CD4-positive, alpha-beta T cell treated with Interleukin-17A for 1 hour (primary cell): ENCODE results near the gene HSD3B2.

ENCODE experiments used
- DNase-seq: peaks from one replicate; pipeline ENCODE4 v3.0.0-alpha.2; 2020

The HSD3B2 gene

DNA sequence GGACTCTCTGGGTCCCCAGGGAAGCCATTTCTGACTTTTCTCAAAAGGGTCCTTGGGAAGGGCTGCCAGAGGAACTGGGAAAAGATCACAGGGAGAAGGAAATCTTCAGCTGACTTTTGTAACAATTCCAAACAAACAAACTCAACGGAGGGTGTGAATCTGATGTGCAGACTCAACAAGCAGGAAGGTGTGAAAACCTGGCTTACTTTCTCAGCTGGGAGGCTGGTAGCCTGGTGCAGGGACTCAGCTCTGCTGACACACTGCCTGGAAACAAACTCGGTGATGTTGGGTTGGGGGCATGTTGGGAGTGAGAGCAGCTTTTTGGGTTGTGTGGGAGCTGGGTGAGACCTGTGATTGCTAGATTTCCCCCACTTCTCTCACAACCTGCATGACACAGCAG is 10.2 kb upstream of the HSD3B2 start:
- no peak for DNase-seq

DNA sequence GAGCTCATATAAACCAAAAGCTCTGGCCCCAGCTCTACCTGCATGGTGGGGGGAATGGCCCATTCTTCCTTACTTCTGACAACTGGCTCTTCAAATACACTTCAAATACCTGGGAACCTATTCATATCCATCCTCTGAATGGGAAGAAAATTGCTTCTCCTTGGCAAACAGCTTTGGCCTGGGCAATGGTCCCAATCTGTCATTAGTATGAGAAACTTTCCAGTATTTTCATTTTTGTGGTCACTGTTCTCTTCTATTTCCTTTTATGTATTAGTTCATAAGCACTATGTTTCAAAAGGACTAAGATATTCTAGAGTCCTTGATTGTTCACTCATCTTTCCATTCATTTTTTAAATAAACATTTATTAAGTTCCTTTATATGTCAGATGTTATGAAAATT is 5.2 kb upstream of the HSD3B2 start:
- DNase-seq = no peak

DNA sequence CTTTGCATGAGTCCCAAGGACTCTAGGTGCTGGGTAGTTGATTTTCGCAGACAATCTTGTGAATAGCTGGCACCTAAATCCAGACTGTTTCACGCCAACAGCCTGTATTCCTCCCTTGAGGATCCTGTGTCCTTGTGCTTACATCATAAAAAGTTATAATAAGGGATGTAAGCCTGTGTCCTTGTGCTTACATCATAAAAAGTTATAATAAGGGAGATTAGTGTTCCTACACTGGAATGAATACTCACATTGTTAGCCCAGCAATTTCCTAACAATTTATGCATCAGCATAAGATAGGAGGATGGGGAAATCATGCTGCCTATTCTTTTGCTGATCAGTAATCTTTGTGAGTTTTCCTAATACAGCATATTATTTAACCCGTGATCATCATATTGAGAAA is 4.0 kb upstream of the HSD3B2 start:
- DNase-seq = no peak

DNA sequence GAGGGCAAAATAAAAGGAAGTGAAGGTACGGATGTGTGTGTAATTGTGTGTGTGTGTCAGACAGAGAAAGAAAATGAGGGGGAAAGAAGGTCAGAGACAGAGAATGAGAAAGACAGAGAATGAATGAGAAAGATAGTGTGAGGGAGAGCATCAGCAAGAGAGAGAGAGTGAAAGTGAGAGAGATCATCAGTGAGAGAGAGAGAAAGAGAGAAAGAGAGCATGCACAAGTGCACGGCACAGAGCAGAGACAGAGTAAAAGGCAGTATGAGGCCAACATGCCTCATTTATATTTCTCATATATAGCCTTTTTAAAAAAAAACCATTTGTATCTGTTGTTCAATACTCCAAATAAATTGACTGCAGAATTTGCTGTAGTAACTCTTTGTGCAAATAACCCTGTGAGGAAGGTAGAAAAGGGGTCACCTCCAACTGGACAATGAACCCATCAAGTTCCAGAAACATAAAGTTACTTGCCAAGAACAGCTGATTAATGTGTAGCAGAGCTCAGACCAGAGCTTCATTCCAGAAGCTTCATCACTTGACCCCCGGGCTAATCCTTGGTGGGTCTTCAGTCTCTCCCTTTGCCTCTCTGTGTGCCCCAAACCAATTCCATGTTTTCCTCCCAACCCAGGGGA is 1.2 kb downstream of the HSD3B2 start:
- DNase-seq = no peak

DNA sequence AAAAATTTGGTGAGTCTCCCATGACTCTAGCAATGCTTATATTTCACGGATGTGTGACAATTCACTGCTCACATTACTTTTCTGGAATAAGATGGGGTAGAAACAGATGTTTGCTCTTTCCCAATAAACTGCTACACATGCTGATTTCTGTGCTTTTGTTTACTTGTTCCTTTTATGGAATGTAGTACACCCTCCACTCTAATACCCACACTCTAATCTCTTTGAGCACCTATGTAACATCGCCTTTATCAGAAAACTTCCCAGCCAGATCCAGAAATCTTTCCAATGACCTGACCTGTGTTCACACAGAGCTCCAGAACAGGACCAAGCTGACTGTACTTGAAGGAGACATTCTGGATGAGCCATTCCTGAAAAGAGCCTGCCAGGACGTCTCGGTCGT is 4.2 kb downstream of the HSD3B2 start:
- no peak for DNase-seq

DNA sequence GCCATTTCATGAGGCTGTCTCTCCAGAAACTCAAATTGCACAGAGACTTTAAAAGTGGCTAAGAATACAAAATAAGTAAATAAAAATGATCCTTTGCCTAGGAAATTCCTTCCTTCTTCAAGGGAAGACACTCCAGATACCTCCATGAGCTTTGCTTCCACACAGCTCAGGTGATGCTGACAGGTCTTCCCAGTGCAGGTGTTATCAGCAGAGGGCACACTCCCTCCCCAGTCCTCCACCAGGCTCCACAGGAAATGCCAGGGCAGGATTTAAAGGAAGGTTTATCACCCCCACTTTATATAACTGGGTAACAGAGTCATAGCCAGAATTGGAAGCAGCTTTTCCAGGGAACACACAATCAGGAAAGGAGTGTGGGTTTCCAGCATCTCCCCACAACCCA is 5.7 kb downstream of the HSD3B2 start:
- no peak for DNase-seq

DNA sequence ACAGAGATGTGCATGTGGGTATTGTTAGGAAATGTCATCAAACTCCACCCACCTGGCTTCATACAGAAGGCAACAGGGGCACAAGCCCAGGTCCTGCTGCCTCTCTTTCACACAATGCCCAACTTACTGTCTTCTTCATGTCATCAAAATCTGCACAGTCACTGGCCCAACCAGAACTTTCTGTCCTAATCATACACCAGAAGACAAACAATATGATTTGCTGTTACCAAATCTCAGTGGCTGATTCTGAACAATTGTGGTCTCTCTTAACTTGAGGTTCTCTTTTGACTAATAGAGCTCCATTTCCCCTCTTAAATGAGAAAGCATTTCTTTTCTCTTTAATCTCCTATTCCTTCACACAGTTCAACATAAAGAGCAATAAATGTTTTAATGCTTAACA is 7.7 kb downstream of the HSD3B2 start:
- no peak for DNase-seq

DNA sequence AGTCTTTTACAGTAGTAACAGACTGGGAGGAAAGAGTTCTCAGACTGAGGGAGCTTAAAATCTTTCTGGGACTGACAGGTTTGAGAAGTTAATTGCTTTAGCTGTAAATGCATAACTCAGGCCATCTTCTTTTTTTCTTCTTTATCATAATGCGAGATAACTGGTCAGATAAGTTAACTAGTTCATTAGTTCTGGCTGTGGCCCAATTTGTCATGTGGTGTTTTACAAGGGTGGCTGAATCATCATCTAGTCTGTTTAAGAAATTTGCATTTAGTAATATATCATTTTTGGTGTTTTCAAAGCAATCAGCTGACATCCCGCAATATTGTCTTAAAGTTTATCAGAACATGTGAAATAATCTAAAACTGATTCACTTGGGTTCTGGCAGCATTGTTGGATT is 14.0 kb downstream of the HSD3B2 start:
- DNase-seq = no peak

DNA sequence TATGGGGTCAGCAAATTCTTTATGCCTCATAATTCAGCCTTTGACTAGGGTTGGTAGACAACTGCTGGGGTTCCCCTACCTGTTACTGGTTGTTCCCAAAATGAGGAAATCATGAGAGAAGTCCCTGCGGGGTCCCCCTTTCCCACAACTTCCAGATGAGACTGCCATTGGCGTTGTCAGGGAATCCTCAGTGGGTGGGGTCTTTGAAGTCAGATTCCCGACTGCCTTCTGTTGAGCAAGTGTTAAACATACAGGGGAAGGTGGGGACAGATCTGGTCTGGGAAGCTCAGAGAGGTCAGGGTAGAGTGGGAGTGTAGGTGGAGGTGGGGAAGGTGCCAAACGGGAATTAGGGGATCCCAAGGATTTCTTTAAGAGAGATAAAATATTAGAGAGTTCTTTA is 14.7 kb downstream of the HSD3B2 start:
- no peak for DNase-seq

DNA sequence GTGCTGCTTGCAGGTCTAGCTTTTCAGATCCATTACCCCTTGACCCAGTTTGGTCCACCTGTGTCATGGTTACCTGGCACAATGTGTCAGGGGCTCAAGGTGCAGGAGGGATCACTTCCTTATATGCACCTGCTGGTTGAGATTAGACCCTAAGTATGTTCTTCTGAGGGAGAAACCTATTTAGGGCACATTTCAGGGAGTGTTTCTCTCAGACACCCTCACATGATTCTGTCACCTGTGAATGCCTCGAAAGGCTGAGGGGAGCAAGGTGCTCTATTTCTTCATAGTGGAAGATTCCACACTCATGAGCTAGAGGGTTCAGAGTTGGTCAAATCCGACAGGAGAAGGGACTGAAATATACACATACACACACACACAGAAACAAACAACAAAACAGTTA is 15.5 kb downstream of the HSD3B2 start:
- no peak for DNase-seq

DNA sequence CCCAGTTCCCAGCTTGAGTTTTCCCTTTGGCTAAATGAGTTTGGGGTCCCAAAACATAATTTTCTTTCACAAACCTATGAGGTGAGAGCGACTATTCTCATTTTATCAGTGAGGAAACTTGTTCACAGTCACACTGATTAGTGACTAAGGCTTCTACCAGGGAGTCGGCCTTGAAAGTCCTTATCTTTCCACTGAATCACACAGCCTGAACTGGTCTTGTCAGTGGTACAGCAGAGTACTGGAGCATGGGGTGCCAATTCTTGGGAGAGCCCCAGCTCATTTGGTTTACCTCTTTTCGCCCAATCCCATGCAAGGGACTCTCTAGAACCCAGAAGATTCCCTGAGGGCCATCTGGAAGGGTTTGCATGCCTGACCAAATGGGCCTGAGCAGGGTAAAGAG is 16.9 kb downstream of the HSD3B2 start:
- no peak for DNase-seq

DNA sequence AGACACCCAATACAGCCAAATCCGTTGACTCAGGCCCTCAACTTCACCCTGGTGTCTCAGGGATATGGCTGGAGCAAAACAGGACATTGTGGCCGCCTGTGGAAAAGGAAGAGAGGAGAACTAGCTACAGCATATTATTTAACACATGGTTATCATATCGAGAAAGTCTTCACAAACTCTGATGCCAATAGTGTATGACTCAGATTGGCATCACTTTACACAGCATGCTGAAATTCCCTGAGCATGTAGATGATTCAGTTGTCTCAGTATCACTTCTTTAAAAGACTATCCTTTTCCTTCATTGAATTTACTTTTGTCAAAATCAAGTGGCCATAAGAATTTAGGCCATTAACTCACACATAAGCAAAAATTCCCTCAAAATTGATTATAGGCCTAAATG is 20.1 kb downstream of the HSD3B2 start:
- no peak for DNase-seq

DNA sequence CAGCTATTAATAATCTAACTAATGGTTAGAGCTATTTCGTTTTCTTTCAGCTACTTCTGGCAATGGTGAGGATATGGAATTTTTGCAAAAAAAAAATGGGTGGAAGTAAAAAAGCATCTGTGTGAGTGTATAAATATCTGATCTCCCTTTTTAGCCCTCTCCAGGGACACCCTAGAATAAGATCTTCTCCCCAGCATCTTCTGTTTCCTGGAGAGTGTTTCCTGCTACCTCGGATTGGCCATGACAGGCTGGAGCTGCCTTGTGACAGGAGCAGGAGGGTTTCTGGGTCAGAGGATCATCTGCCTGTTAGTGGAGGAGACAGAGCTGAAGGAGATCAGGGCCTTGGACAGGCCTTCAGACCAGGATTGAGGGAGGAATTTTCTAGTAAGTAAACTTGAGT is 23.8 kb downstream of the HSD3B2 start:
- no peak for DNase-seq

DNA sequence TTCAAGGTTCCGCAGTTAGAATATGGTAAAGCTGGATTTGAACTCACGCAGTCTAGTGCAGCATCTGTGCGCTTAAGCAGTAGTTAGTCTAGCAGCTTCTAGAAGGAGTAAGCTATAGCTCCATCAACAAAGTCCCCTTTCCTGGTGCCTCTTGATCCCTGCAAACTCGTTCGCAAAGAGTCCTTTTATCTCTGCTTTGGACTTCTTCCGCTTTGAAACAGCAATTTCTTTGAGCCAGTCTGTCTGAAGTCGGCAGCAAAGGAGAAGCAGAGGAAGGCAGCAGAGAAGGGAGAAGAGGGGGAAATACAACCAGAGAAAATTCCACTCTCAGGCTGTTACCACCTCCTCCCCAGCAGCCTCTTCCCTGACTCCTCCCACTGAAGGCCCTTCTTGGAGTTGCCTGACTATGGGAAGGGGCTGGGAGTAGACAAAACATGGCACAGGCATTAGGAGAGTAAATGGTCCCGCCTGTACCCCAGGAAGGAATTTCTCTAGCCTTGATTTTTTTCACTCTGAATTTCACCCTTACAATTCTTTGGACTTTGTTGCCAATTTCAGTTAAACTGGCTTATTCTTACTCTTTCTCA is 25.9 kb downstream of the HSD3B2 start:
- DNase-seq = no peak

DNA sequence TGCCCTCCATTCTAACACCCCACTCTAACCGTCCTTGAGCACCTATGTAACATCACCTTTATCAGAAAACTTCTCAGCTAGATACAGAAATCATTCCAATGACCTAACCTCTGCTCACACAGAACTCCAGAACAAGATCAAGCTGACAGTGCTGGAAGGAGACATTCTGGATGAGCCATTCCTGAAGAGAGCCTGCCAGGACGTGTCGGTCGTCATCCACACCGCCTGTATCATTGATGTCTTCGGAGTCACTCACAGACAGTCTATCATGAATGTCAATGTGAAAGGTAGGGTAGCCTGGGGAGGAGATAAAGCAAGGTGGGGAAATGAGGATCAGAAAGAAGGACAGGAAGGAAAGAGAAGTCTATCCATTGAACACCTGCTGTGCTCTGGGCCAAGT is 27.8 kb downstream of the HSD3B2 start:
- no peak for DNase-seq

DNA sequence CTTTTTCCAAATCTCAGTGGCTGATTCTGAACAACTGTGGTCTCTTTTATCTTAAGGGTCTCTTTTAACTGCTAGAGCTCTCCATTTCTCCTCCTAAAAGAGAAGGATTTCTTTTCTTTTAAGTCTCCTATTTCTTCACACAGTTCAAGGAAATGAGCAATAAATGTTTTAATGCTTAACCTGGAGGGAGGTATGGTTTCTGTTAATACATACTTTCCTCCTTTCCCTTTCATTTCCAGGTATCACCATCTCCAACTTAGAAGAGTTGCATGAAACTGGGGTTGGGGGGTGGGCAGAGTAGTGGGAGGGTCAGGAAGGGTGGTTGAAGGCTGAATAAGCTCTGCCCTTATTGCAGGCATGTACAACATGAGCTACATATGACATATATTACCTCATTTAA is 31.4 kb downstream of the HSD3B2 start:
- no peak for DNase-seq

DNA sequence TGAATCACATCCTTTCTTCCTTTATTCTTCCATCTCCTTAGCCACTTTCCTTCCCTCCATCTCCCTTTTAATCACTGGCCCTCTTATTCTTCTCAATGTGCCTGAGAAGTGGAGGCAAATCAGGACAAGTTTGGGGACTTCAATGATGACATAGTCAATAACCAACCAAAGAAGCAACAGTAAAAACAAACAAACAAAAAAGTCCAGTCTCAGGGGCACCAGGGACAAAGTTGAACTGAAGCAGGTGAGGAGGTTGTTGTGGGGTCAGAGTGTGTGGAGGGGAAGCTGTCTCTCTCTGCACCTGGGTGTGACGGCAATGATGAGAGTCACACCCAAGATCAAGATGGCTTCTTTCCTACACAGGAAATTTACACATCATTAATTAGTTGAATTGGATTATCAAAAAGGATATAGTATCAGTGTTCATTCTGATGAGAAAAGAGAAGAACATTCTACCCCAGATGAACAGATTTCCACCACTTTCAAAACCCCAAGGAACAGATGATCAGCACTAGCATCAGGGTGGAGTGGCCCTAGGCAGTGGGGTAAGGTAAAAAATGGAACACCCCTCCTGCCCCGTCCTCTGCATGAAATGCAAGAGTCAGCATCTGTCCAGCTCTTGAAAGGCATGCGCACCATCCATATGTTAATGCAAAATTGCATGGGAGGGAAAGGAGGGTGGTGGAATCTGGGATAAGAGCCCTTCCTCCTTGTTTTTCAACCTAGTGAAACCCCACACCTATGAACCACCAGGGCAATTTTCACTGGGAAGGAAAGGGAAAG is 32.6 kb downstream of the HSD3B2 start:
- no peak for DNase-seq

DNA sequence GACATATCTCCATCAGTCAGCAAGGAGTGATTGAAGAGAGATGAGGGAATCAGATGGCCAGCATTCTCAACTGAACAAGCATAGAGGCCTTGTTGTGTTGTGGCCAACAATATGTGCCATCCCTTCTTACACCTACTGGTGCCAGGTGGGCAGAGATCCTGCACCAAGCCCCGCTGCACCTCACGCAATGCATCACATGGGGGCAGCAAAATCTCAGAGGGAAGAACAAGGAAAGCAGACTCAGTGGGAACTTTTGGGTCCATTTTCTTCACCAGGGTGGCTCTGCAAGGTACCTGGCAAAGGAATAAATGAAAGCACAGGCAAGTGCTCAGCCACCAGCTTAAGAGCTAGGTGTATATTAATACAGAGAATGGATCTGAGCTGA is 33.2 kb downstream of the HSD3B2 start:
- no peak for DNase-seq

DNA sequence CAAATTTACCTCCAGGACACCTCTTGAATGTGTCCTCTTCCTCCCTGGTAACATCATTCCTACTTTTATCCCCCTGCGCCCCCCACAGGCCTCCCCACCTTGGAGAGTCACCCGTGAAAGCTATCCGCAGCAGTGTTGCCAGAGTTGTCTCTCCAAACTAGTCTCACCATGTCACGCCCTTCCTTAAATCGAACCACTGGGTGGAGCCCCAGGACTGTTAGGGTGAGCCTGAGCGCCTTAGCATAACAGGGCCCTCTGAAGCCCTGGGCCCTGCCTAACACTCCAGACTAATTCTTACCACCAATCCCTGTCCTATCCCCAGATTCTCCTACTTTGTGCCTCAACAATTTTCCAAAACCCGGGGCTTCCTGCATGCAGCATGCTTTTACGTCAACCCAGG is 35.0 kb downstream of the HSD3B2 start:
- no peak for DNase-seq

DNA sequence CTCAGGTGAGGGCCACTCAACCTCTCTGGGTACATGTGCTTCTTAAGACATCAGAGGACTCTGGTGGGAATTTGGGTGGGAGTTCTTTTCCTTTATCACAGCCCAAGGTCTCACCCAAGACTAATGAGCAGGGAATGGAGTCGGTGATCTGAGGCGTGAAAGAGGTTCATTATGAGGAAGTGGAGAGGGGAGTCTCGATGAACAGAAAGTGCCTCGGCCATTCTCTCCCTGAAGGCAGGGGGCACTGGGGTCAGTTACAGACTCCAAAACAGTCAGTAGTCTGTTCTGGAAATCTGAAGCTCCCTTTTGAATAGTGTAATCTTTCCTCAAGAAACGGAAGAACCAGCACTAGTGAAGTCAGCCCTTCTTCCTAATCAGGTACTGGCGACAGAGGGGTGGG is 36.2 kb downstream of the HSD3B2 start:
- DNase-seq = no peak

DNA sequence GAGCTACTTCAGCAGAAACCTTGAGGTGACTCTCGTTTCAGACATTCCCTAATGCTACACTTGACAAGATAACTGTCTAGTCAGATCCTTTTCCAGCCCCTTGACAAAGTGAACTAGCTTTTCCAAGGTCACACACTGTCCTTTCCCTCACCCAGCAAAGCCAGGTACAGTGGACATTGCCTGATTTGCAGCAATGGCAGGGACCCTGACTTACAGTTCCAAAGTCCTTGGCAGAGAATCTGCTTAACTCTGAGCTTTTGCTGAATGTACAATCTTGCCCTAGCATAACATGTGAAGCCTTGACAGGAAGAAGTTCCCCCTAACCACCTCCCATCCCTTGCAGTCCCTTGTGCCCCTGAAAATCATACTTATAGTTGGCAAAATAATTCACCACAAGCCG is 37.1 kb downstream of the HSD3B2 start:
- no peak for DNase-seq

DNA sequence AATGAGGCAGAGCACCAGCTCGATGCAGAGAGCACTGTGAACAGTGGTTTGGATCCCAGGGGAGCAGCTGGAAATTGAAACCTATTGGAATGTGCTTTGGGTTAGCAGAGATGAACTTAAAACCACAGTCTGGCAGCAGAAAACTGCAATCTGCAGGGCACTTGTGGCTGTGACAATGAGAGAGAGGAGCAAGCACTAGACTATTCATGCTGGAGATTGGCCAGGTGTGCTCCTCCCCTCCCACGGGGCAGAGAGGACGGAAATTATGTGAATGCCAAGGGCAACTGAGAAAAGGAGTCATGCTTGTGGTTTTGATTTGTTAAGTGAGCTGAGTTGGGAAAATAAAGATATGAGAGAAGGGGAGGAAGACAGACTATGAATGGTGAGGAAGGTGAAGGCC is 38.1 kb downstream of the HSD3B2 start:
- no peak for DNase-seq

DNA sequence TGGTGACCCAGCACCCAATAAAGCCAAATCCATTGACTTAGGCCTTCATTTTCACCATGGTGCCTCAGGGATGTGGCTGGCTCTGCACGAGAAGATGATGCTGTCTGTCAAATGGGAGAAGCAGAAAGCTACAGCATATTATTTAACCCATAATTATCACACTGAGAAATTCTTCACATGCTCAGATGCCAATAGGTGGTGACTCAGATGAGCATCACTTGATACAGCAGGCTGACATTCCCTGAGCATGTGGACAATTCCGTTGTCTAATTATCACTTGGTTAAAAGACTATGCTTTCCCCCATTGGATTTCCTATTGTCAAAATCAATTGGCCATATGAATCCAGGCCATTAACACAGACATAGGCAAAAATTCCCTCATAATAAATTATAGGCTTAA is 48.0 kb downstream of the HSD3B2 start:
- DNase-seq = no peak

DNA sequence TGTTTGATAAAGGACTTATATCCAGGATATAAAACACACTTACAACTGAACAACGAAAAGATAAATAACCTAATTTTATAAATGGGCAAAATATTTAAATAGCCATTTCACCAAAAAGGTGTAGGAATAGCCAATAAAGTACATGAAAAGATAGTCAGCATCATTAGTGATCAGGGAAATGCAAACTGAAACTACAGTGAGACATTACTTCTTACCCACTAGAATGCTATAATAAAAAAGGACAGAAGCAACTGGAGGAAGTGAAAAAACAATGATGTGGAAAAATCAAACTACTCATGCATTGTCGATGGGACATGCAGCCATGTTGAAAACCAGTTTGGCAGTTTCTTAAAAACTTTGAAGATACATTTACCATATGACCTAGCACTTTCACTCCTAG is 48.6 kb downstream of the HSD3B2 start:
- no peak for DNase-seq

DNA sequence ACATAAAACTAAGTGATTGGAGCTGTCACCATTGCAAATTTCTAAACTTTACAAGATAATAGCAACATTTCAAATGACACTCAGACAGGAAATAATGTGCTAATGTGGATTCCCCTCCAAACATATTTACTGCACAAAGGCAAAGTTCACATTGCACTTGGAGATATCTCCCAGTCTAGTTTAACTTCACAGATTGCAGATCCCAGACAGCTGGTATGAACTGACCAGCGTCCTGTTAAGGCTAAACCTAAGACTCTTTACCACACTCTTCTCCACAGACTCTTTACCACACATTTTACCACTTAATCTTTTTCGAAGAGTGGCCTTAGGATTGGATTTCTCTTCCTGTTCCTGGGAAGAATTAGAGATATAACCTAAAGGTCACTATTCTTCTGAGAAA is 51.5 kb downstream of the HSD3B2 start:
- DNase-seq = no peak
